DMS 273 (cell line): ENCODE data around the gene STK11.

ENCODE experiments used
- DNase-seq: peaks from one replicate; lab custom pipeline; 2025; ENCODE audit not compliant: unreplicated experiment; lab: John Stamatoyannopoulos, UW

The STK11 gene

GRCh38 chr19:1234955-1235380, 29.4 kb downstream of the STK11 start:
- no peak for DNase-seq

DNA sequence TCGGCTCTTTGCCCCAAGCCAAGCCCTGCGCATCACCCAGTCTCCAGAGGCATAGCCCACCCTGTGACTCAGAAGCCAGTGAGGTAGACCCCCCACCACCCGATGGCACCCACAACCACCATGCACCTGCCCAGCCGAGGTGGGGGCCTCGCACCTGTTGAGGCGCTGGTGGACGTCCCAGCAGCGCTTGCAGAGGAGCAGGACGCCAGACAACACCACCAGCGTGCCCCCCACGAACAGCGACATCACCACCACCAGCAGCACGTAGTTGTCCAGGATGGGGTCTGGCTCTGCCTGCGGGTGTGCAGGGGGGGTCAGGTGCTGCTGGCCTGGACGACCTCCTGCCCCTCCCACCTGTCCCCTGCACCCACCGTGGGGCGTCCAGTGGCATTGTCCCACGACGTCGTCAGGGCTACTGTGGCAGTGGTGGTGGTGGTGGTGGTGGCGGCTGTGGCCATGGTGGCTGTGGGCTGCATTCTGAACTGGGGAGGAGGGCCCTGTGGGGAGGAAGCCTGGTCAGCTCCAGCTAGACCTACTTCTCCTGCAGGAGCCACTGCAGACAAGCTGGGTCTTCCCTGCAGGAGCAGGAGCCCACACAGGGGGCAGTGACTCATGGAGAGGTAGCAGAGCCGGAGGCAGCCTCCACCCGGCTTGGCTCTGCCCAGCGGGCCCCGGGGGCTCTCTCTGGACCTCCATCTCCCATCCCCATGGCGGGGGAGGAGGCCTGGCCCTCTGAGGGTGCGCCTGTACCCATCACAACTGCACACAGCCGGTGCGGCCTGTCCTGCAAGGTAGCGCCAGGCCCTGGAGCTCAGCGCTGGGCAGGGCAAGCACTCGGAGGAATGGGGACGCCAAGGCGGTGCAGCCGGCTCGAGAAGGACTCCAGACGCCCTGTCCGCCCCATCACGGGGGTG, 30.3 kb downstream of the STK11 start:
- DNase-seq = peak; percentile 67

DNA sequence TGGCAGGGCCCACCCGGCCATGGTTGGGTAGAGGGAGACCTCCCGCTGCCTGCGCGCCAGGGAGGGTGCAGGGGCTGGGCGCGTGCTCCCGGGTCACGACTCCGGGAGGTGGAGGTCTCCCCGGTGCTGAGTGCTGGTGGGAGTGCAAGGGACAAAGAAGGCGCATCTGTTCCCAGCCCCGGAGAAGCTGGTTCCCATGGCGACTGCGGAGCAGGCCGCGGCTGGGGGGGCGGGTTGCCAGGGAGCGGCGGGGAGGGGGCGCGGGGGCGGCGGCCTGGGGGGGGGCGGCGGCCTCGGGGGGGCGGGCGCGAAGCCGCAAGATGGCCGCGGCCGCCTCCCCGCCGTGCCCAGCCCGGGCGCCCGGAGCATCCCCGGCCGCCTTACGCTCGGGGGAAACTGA, 31.0 kb downstream of the STK11 start:
- peak; percentile 83 for DNase-seq

GRCh38 chr19:1237027-1237659, 31.6 kb downstream of the STK11 start:
- DNase-seq = peak; percentile 57

DNA sequence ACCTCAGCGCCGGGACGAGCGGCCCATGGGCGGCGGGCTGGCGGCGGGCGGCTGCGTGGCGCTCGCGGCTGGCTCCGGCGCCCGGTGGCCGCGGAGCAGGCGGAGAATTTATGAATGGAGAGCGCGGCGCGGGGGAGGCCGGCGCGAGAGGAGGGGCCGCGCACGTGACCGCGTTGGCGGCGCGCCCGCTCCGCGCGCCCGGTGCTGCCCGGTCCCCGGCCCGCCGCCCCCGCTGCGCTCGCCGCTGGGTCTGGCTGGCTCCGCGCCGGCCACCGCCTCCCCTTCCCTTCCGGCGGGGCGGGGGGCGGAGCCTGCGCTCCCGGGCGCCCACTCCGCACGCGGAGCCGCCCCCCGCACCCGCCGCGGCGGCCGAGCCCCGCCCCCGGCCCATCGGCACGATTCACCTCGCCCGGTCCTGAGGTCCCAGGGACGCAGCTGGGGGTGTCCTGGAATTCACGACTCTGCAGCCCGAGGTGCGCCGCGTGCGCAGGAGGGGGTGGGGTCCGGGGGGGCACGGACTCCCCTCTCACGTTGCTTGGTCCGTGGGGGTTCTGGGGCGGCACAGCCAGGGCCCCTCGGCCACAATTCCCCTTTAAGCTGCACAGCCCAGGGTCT, 32.3 kb downstream of the STK11 start, which contains the start of gene CBARP:
Gene CBARP (minus strand): TSS at position 252 of the 615 bp plus-strand sequence. CDS start 1,905 bp downstream, outside the sequence.
- peak; percentile 71 for DNase-seq

DNA sequence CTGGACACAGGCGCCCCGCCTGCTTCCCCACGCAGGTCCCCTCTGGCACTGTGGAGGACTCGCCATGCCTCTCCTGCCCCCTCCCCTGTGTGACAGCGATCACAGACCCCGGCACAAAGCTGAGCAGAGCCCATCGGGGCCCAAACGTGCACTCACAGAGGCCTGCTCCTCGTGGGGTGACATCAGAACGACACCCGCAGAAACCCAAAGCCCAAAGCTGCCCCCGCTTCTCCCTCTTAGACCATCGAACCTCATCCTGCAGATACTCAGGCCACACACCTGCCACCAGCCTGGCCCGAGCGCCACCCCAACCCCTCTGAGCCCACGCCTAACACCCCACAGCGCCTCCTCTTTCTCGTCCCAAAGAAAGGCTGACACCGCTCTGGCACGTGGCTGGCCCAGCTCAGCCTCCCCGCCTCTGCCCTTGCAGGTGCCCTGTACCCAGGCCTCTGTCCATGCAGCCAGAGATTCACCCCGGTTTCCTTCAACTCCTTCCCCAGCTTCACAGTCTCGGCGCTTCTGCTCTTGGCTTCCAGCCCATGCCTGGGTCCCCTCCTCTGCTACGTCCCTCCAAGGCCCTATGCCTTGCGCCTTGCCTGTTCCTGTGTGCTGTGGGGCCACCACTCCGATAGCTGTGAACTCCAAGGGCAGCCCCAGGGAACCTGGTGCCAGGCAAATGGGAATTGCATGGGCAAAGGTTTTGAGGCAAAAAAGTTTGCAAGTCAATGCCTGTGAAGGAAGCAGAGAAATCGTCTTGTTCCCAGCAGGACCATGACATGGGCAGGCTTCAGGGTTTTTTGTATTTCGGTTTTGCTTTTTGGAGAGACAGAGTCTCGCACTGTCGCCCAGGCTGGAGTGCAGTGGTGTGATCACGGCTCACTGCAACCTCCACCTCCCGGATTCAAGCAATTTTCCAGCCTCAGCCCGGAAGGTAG, 33.1 kb downstream of the STK11 start:
- DNase-seq = no peak

- no peak for DNase-seq
Measured at GRCh38 chr19:1239420-1239795, 33.8 kb downstream of the STK11 start.

DNA sequence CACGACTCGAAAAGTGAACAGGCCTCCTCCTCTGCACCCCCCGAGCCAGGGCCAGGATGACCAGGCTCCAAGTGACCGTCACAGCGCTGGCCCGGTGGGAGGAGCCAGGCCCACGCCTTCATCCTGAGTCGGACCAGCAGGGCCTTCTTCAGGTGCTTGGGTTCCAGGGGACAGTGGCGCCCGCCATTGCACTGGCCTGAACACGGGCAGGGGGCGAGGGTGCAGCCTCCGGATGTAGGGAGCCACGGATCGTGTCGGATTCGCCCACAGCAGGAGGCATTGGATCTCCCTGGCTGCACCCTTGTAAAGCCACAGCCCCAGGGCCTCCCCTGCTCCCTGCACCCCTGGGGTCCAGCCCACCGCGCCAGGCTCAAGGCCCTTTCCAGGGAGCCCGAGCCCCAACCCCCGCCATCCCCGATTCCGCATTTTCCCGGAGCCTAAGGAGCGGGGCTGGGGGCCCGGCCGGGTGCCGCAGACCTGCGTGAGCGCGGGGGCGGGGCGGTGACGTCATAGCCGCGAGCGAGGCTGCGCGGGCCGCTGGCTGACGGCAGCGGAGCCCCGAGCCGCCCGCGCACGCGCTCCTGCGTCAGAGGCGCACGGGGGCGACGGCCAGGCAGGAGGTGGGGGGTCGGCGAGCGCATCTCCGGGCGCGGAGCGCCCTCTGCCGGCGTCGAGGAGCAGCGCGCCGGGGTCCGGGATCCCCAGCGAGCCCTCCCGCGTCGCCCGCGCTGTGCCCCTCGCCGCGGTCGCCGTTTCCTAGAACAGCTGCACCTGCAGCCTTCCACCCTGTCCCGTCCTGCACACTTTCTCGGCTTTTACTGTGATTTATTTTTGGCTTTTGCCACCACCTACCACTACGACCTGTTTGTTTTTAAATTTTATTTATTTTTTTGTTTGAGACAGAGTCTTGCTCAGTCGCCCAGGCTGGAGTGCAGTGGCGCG, 34.5 kb downstream of the STK11 start:
- peak; percentile 96 for DNase-seq

DNA sequence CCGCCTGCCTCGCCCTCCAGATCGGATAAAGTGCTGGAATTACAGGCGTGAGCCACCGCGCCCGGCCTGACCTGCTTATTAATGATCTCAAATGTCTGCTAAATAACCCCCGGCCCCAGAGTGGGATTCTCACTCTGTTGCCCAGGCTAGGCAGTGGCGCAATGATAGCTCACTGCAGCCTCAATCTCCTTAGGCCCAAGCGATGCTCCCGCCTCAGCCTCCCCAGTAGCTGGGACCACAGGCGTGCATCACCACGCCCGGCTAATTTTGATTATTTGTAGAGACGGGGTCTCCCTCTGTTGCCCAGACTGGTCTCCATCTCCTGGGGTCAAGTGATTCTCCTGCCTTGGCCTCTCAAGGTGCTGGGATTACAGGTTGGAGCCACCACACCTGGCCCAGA, 35.3 kb downstream of the STK11 start:
- no peak for DNase-seq

GRCh38 chr19:1241417-1242095, 36.0 kb downstream of the STK11 start, which contains the start of gene ATP5F1D:
ATP5F1D (plus strand) TSS chr19:1241751; CDS start chr19:1241851, 100 bp downstream.
- peak; percentile 98 for DNase-seq

DNA sequence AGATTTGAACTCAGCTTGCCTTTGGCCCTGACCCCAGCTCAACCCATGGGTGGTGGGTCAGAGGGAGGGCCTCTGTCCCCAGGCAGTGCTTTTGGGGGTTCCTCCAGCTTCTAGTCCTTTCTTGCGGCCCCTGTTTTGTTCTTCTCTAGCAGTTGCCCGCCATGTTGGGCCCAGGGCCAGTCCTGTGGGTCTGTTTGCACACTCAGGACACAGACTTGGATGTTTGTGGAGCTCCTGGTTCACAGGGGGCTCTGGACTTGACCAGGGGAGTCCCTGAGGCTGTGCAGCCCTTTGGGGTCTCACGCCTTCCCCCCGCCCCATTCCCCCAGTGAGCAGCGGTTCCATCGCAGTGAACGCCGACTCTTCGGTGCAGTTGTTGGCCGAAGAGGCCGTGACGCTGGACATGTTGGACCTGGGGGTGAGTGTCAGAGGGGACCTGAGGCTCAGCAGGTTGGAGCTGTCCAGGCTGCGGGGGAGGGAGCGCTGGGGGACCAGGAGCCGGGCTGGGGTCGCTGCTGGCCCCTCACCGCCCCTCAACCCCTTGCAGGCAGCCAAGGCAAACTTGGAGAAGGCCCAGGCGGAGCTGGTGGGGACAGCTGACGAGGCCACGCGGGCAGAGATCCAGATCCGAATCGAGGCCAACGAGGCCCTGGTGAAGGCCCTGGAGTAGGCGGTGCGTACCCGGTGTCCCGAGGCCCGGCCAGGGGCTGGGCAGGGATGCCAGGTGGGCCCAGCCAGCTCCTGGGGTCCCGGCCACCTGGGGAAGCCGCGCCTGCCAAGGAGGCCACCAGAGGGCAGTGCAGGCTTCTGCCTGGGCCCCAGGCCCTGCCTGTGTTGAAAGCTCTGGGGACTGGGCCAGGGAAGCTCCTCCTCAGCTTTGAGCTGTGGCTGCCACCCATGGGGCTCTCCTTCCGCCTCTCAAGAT, 38.5 kb downstream of the STK11 start:
- peak; percentile 93 for DNase-seq

DNA sequence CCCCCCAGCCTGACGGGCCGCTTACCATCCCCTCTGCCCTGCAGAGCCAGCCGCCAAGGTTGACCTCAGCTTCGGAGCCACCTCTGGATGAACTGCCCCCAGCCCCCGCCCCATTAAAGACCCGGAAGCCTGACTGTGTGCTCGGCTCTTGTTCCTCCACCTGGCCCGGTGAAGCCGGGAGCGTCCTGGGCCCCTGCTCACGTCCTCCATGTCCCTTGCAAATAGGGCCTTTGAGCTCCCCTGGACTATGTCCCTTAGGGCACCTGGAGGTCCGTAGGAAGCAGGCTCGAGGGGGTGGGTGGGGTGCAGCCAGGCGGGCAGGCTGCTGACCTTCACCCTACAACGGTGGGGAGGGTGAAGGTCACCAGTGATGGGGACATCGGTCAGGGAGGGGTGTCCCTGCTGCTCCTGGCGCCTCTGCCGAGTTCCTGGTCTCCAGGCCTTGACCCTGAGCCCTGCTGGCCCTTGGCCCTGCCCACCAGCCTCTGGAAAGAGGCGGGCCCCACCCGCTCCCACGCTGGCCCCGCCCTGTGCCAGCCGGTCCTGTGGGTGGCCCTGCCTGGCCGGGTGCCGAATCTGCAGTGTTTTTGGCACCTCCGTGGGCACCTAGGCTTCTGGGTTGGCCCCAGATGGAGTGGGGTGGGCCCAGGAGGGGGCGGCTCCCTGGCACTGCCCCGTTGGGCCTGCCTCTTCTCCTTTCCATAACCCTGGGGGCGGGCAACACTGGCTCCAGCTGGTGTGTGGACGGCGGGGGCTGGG, 39.3 kb downstream of the STK11 start:
- DNase-seq = peak; percentile 71

- peak; percentile 48 for DNase-seq
Measured at GRCh38 chr19:1245494-1246264, 40.1 kb downstream of the STK11 start.

DNA sequence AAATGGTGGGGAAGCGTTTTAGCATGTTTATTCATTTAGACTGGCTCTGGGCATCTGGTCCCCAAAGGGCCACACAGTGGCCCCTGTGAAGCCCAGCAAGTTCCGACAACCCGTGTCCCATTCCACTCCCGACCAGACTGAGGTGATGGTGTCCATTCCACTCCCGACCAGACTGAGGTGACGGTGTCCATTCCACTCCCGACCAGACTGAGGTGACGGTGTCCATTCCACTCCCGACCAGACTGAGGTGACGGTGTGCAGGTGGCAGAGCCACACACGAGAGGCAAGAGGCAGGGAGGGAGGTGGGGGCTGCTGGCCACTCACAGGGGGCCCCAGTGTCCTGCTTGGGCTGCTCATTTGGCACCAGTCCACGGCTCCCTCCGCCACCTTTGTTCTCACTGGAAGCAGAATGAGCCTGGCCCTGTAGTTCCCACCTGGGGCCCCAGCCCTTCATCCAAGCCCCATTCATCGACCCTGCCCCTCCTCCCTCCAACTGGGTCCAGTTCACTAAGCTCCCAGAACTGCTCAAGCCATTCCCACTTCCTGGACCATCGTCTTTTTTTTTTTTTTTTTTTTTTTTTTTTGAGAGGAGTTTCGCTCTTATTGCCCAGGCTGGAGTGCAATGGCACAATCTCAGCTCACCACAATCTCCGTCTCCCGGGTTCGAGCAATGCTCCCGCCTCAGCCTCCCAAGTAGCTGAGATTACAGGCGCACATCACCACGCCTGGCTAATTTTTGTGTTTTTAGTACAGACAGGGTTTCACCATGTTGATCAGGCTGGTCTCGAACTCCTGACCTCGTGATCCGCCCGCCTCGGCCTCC, 40.9 kb downstream of the STK11 start:
- peak; percentile 57 for DNase-seq

DNA sequence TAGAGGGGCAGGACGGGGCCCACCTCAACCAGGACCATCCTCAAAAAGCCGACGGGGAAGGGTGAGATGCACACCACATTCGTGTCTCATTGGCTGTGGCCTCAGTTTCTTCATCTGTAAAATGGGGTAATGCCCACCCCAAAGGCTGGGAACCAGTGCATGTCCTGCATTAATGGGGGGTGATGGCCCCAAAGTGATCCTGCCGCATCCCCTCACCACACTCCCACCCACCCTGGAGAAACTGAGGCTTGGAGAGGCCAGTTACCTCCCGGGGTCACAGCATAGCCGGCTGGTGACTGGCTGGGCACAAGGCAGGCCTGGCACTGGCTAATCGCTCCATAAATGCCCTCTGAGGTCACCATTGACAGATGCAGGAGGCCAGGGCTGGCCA, 42.2 kb downstream of the STK11 start:
- DNase-seq = no peak
